ENCODE results near the gene RPRD2. TPM values are rescaled to one million over a fixed set of nuclear protein-coding genes. Genes with fewer than 3 reads are reported as not detected.

RPRD2 gene
- total RNA-seq, 1 experiment from 2014 or later: 26.7 TPM

- TF ChIP-seq, protein P1, sequence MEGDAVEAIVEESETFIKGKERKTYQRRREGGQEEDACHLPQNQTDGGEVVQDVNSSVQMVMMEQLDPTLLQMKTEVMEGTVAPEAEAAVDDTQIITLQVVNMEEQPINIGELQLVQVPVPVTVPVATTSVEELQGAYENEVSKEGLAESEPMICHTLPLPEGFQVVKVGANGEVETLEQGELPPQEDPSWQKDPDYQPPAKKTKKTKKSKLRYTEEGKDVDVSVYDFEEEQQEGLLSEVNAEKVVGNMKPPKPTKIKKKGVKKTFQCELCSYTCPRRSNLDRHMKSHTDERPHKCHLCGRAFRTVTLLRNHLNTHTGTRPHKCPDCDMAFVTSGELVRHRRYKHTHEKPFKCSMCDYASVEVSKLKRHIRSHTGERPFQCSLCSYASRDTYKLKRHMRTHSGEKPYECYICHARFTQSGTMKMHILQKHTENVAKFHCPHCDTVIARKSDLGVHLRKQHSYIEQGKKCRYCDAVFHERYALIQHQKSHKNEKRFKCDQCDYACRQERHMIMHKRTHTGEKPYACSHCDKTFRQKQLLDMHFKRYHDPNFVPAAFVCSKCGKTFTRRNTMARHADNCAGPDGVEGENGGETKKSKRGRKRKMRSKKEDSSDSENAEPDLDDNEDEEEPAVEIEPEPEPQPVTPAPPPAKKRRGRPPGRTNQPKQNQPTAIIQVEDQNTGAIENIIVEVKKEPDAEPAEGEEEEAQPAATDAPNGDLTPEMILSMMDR (IDR thresholded peaks at IDR 0.05 in 2 of 3, conservative IDR thresholded peaks at IDR 0.05 in 1 of 3; ENCODE audit: borderline replicate concordance in 1 of 3, insufficient read depth in 1 of 3, low read depth in 2 of 3, low read length in 2 of 3): peak in 1 of 3 experiments; percentile 13; a peak in 1 of 6 replicates
- TF ChIP-seq POLR2AphosphoS5 (IDR thresholded peaks at IDR 0.05; ENCODE audit: low read depth, low read length): peak; percentile 89
- TF ChIP-seq REST (IDR thresholded peaks at IDR 0.05; ENCODE audit: low read depth): no peak
- peak; percentile 69 for TF ChIP-seq ELF1 (IDR thresholded peaks at IDR 0.05; ENCODE audit: borderline replicate concordance, low read depth)
- no peak for TF ChIP-seq FOSL1 (IDR thresholded peaks at IDR 0.05; ENCODE audit: low read depth)
- TF ChIP-seq SIN3A (IDR thresholded peaks at IDR 0.05; ENCODE audit: low read depth): 0 out of 2 replicates have a peak, but pooled peaks have one; percentile 57
- peak; percentile 69 for TF ChIP-seq TCF7L2 (IDR thresholded peaks at IDR 0.05; ENCODE audit: borderline replicate concordance, extremely low read depth, insufficient read depth, insufficient read length)
- no peak for TF ChIP-seq ZFX (IDR thresholded peaks at IDR 0.05)
- TF ChIP-seq ZNF274 (IDR thresholded peaks at IDR 0.05; ENCODE audit: low read depth, low read length): no peak
- peak; percentile 85 for TF ChIP-seq MAX (IDR thresholded peaks at IDR 0.05)
- TF ChIP-seq EZH2phosphoT487 (IDR thresholded peaks at IDR 0.05; ENCODE audit: borderline replicate concordance): no peak
- TF ChIP-seq JUND (IDR thresholded peaks at IDR 0.05): no peak
Measured at GRCh38 chr1:150486966-150487762, 123.2 kb downstream of the RPRD2 start, which contains the start of gene TARS2 (continued).
